A673 (cell line): Measurements from ENCODE around the gene POLR3A.

Source experiments
- CTCF ChIP-seq: fragments of 300-800, 200-600 bp; sonication (generic); conservative IDR thresholded peaks from 2 replicates; pipeline ENCODE4 v1.5.1; 2017; ENCODE audit warnings: low read depth, mild to moderate bottlenecking, antibody characterized with exemption, low read length, moderate library complexity, mixed read lengths
- EZH2 ChIP-seq: fragments of 200-600 bp; sonication (generic); IDR thresholded peaks from 2 replicates; pipeline ENCODE4 v1.6.1; 2017; ENCODE audit warnings: borderline replicate concordance, low read depth, mild to moderate bottlenecking, mixed read lengths, antibody characterized with exemption, low read length; ENCODE audit not compliant: poor library complexity, severe bottlenecking

GRCh38 chr10:77944519-77944918, 84.8 kb downstream of the POLR3A start:
- TF ChIP-seq CTCF (no peak), EZH2 (no peak)
